Panc1 (cell line): Measurements from ENCODE around the gene FRYL. TPM values are rescaled to one million over a fixed set of nuclear protein-coding genes. Genes with fewer than 3 reads are reported as not detected.

Experiments used
- ATAC-seq: fragments of 200-7000 bp; cut with Tn5 transposase; 2 replicates; pipeline ENCODE4 v1.9.1; 2020; ENCODE audit warnings: mild to moderate bottlenecking, moderate library complexity
- BruUV-seq: library from RNA; stranded (reverse); fragments of 400-500 nt; replicated peaks from 2 replicates; lab custom pipeline; 2021; lab: Mats Ljungman, UMichigan
- CTCF ChIA-PET: fragments of 300-600 bp; sonication (Branson Sonifier 250); formaldehyde crosslinking; loops from one replicate; lab custom pipeline; 2022; ENCODE audit warnings: antibody characterized with exemption; lab: Charles Lee
- POLR2A ChIA-PET: fragments of 300-600 bp; sonication (Branson Sonifier 250); formaldehyde crosslinking; loops from one replicate; lab custom pipeline; 2022; ENCODE audit warnings: antibody characterized with exemption; lab: Charles Lee
- DNase-seq: peaks from one replicate; pipeline ENCODE4 v3.0.0-alpha.2; 2010; ENCODE audit warnings: low read depth, low spot score
- H3K27ac ChIP-seq: 2 replicates; pipeline ENCODE4 v1.5.1; 2011; ENCODE audit warnings: mild to moderate bottlenecking, low read length, inconsistent platforms
- H3K27me3 ChIP-seq: fragments of 200-500 bp; sonication (Bioruptor generic); 2 replicates; pipeline ENCODE4 v1.6.0; 2014; ENCODE audit warnings: low read length, inconsistent platforms; ENCODE audit not compliant: control insufficient read depth, insufficient read depth
- H3K36me3 ChIP-seq: fragments of 200-500 bp; sonication (Bioruptor generic); 2 replicates; pipeline ENCODE4 v1.5.1; 2014; ENCODE audit warnings: inconsistent platforms, mild to moderate bottlenecking, low read length, moderate library complexity; ENCODE audit not compliant: control insufficient read depth, insufficient read depth
- H3K4me1 ChIP-seq: 2 replicates; pipeline ENCODE4 v1.5.1; 2011; ENCODE audit warnings: inconsistent platforms, mild to moderate bottlenecking, low read length, moderate library complexity; ENCODE audit not compliant: control insufficient read depth, insufficient read depth
- H3K4me3 ChIP-seq, 2 experiments: 2 replicates each; pipeline ENCODE4 v1.5.1; 2011 to 2012; ENCODE audit warnings: low read depth in 2 of 2, low read length in 2 of 2, mild to moderate bottlenecking in 2 of 2, inconsistent platforms in 1 of 2, moderate library complexity in 1 of 2
- H3K9me3 ChIP-seq: fragments of 200-500 bp; sonication (Bioruptor generic); 2 replicates; pipeline ENCODE4 v1.5.1; 2014; ENCODE audit warnings: low read depth, mild to moderate bottlenecking, inconsistent platforms, low read length, moderate library complexity; ENCODE audit not compliant: control insufficient read depth, insufficient read depth
- POLR2AphosphoS5 ChIP-seq: IDR thresholded peaks from 2 replicates; pipeline ENCODE4 v1.6.1; 2012; ENCODE audit warnings: mild to moderate bottlenecking, low read depth, low read length, moderate library complexity
- SIN3A ChIP-seq: IDR thresholded peaks from 2 replicates; pipeline ENCODE4 v1.6.1; 2012; ENCODE audit warnings: low read depth, mild to moderate bottlenecking, low read length, moderate library complexity, borderline replicate concordance; ENCODE audit not compliant: insufficient read depth
- TCF7L2 ChIP-seq: IDR thresholded peaks from 2 replicates; pipeline ENCODE4 v1.6.1; 2011; ENCODE audit warnings: mild to moderate bottlenecking, low read depth, low read length, inconsistent platforms
- in situ Hi-C: cut with HindIII; loops from 2 replicates; pipeline ENCODE4 v1.10.0; 2016; ENCODE audit warnings: low sequenced_read_pairs, low pct_unique_long_range_greater_than_20kb
- intact Hi-C: fragments of 100-400 bp; cut with micrococcal nuclease; formaldehyde crosslinking; loops from one replicate; pipeline ENCODE4 v1.10.0; 2022; ENCODE audit not compliant: unreplicated experiment
- total RNA-seq: library from RNA; stranded (reverse); gene quantifications from one replicate; pipeline ENCODE4 v1.2.1, GENCODE V29; 2021; ENCODE audit not compliant: unreplicated experiment
- TF ChIP-seq, protein P1 (sequence below), 2 experiments: IDR thresholded peaks; 2 replicates each; pipeline ENCODE4 v1.6.1; 2011 to 2012; ENCODE audit warnings: low read depth in 2 of 2, control low read depth in 1 of 2, low read length in 1 of 2, mild to moderate bottlenecking in 1 of 2, moderate library complexity in 1 of 2; ENCODE audit not compliant: insufficient read depth in 1 of 2
- TF ChIP-seq, protein P2 (sequence below): fragments of 450-650 bp; IDR thresholded peaks from 2 replicates; pipeline ENCODE4 v1.5.1; 2017; ENCODE audit warnings: mild to moderate bottlenecking

Gene FRYL
- total RNA-seq, 1 experiment from 2014 or later, result 47.5 TPM

GRCh38 chr4:48787056-48787455 lies 7.0 kb upstream of the FRYL start:
- Histone ChIP-seq H3K9me3 (no peaks in the 10 kb centered on the region), H3K36me3 (no peaks in the 10 kb centered on the region), H3K4me3 (no peak overlapping the region), H3K27ac (no peak overlapping the region), H3K27me3 (no peaks in the 10 kb centered on the region), H3K4me1 (no peaks in the 10 kb centered on the region)
- POLR2A ChIA-PET, result no interaction called here
- CTCF ChIA-PET, result no interaction called here
- TF ChIP-seq SIN3A (no peak), POLR2AphosphoS5 (no peak)
- TF ChIP-seq, protein P1, sequence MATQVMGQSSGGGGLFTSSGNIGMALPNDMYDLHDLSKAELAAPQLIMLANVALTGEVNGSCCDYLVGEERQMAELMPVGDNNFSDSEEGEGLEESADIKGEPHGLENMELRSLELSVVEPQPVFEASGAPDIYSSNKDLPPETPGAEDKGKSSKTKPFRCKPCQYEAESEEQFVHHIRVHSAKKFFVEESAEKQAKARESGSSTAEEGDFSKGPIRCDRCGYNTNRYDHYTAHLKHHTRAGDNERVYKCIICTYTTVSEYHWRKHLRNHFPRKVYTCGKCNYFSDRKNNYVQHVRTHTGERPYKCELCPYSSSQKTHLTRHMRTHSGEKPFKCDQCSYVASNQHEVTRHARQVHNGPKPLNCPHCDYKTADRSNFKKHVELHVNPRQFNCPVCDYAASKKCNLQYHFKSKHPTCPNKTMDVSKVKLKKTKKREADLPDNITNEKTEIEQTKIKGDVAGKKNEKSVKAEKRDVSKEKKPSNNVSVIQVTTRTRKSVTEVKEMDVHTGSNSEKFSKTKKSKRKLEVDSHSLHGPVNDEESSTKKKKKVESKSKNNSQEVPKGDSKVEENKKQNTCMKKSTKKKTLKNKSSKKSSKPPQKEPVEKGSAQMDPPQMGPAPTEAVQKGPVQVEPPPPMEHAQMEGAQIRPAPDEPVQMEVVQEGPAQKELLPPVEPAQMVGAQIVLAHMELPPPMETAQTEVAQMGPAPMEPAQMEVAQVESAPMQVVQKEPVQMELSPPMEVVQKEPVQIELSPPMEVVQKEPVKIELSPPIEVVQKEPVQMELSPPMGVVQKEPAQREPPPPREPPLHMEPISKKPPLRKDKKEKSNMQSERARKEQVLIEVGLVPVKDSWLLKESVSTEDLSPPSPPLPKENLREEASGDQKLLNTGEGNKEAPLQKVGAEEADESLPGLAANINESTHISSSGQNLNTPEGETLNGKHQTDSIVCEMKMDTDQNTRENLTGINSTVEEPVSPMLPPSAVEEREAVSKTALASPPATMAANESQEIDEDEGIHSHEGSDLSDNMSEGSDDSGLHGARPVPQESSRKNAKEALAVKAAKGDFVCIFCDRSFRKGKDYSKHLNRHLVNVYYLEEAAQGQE (IDR thresholded peaks at IDR 0.05; ENCODE audit: insufficient read depth in 1 of 2, low read depth in 2 of 2, low read length in 1 of 2), result no peak
- in situ Hi-C loops, result no loop called here
- no peak for DNase-seq
- intact Hi-C loops, result no loop called here
- no peak for ATAC-seq
- no TSS peak for BruUV-seq

- intact Hi-C loops, result no loop called here
- no peak for DNase-seq
- ChIA-PET POLR2A (no interaction called here), CTCF (no interaction called here)
- Histone ChIP-seq H3K9me3 (no peaks in the 10 kb centered on the region), H3K4me1 (no peaks in the 10 kb centered on the region), H3K4me3 (no peak overlapping the region), H3K36me3 (no peaks in the 10 kb centered on the region), H3K27ac (no peak overlapping the region), H3K27me3 (no peaks in the 10 kb centered on the region)
- TF ChIP-seq, protein P2, sequence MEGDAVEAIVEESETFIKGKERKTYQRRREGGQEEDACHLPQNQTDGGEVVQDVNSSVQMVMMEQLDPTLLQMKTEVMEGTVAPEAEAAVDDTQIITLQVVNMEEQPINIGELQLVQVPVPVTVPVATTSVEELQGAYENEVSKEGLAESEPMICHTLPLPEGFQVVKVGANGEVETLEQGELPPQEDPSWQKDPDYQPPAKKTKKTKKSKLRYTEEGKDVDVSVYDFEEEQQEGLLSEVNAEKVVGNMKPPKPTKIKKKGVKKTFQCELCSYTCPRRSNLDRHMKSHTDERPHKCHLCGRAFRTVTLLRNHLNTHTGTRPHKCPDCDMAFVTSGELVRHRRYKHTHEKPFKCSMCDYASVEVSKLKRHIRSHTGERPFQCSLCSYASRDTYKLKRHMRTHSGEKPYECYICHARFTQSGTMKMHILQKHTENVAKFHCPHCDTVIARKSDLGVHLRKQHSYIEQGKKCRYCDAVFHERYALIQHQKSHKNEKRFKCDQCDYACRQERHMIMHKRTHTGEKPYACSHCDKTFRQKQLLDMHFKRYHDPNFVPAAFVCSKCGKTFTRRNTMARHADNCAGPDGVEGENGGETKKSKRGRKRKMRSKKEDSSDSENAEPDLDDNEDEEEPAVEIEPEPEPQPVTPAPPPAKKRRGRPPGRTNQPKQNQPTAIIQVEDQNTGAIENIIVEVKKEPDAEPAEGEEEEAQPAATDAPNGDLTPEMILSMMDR, result no peak
- TF ChIP-seq TCF7L2 (no peak), POLR2AphosphoS5 (no peak), SIN3A (no peak)
- TF ChIP-seq, protein P1 (IDR thresholded peaks at IDR 0.05; ENCODE audit: insufficient read depth in 1 of 2, low read depth in 2 of 2, low read length in 1 of 2), result no peak
- in situ Hi-C loops, result no loop called here
- ATAC-seq, result no peak
- no TSS peak for BruUV-seq
Observed at GRCh38 chr4:48786549-48786948, 6.5 kb upstream of the FRYL start.
